ENCODE results near the gene EHD1. TPM values are rescaled to one million over a fixed set of nuclear protein-coding genes. Genes with fewer than 3 reads are reported as not detected.

The EHD1 gene
- total RNA-seq, 1 donor from 2014 or later, result 114 TPM

DNA sequence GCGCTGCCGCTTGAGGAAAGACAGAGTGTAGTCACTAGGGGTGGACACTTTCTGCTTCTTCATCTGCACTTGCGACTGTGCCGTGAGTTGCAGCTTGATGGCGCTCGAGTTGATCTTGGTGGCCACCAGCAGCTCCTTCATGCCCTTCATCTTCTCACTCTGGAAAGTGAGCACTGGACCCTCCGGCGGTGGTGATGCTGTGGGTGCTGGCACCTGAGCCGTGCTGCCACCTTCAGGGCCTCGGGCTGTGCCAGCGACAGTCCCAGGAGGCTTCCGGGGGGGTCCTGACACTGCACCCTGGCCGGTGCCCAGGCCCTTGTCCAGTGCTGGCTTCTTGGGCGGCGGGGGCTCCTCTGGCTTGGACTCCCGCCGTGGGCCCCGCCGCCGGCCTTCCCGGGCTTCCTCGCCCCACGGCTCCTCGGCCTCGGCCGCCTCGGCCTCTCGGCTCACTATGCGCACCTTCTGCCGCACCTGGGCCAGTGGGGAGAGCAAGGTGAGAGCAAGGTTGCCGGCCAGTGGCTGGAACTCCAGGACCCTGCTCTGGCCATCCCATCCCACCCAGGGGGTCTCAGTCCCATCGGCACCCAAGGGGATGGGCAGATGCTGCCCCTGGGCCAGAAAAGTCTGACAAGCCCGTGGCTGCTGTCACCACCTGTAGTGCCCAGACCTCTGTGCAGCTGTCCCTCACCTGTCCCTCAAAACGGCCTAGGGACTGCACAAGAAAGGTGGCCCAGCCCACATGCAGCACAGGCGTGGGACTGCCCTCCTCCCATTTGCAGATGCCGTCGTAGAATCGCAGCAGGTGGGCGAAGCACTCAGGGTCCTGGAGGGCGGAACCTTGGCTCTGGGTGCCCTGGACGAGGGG is 73.8 kb downstream of the EHD1 start:
- DNase-seq, result no peak
- TF ChIP-seq, protein P1, sequence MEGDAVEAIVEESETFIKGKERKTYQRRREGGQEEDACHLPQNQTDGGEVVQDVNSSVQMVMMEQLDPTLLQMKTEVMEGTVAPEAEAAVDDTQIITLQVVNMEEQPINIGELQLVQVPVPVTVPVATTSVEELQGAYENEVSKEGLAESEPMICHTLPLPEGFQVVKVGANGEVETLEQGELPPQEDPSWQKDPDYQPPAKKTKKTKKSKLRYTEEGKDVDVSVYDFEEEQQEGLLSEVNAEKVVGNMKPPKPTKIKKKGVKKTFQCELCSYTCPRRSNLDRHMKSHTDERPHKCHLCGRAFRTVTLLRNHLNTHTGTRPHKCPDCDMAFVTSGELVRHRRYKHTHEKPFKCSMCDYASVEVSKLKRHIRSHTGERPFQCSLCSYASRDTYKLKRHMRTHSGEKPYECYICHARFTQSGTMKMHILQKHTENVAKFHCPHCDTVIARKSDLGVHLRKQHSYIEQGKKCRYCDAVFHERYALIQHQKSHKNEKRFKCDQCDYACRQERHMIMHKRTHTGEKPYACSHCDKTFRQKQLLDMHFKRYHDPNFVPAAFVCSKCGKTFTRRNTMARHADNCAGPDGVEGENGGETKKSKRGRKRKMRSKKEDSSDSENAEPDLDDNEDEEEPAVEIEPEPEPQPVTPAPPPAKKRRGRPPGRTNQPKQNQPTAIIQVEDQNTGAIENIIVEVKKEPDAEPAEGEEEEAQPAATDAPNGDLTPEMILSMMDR (IDR thresholded peaks at IDR 0.05; ENCODE audit: partially characterized antibody, unreplicated experiment), result no peak
- Mint-ChIP-seq H3K4me1 (ENCODE audit: low read depth, unreplicated experiment) (peaks cover 9% of the 10 kb centered on the region), H3K36me3 (ENCODE audit: unreplicated experiment) (no peaks in the 10 kb centered on the region), H3K9me3 (ENCODE audit: unreplicated experiment) (peaks cover 8% of the 10 kb centered on the region), H3K4me3 (ENCODE audit: unreplicated experiment) (peak overlapping the region; percentile 94), H3K27ac (ENCODE audit: unreplicated experiment) (no peak overlapping the region), H3K27me3 (ENCODE audit: unreplicated experiment) (peaks cover 11% of the 10 kb centered on the region)

DNA sequence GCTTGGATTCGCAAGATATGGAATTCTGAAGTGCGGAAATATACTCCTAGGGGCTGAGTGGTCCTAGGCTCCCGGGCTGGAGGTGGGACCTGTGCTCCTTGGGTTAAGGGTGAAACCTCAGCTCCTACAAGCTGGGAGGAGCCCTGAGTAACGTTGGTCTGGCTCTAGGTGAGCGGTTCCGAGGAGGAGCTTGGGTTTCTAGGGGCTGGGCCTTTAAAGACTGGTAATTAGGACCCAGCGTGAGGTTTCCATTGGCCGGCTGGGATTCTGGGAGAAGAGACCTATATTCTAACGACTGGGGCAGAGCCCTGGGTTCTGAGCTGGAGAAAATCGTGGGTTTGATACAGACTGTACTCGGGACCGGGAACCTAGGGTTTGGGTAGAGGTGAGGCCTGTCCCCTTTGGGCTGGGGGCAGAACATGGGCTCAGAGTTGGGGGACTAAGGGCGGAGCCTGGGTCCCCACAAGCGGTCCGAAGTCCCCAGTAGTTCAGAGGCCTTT is 74.5 kb downstream of the EHD1 start:
- H3K4me1 Mint-ChIP-seq (ENCODE audit: low read depth, unreplicated experiment), result peaks cover 7% of the 10 kb centered on the region
- no peaks in the 10 kb centered on the region for H3K36me3 Mint-ChIP-seq (ENCODE audit: unreplicated experiment)
- peak overlapping the region; percentile 94 for H3K4me3 Mint-ChIP-seq (ENCODE audit: unreplicated experiment)
- peaks cover 6% of the 10 kb centered on the region for H3K9me3 Mint-ChIP-seq (ENCODE audit: unreplicated experiment)
- TF ChIP-seq, protein P1 (IDR thresholded peaks at IDR 0.05; ENCODE audit: partially characterized antibody, unreplicated experiment), result no peak
- H3K27me3 Mint-ChIP-seq (ENCODE audit: unreplicated experiment), result peaks cover 12% of the 10 kb centered on the region
- H3K27ac Mint-ChIP-seq (ENCODE audit: unreplicated experiment), result peak overlapping the region; percentile 85
- no peak for DNase-seq

DNA sequence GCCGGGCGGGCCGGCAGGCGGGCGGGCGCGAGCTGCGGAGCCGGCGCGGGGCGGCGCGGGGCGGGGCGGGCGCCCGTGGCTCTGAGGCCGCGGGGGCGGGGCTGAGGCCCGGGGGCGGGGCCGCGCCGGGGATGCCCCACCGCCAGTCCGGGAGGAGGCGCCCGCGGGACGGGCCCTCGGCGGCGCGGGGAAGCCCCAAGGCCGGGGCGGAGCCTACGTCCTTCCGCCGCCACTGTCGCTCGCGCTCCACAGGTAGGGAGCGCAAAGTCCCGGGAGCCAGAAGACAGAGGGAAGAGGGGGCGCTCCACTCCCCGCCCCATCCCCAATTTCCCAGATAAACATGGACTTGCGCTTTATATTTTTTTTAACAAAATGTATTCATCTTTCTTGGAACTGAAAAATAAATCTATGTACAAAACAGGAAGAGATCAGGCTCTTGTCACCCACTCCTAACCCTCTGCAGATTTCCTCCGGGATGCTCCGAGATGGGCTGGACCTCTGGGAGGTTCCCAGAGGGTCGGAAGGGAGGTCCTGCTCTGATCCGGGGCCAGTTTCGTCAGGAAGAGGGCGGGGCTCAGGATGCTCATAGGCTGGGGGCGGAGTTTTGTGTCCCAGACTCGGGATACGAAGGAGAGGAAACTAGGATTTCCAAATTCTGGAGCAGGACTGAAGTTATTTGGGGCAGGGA is 75.1 kb downstream of the EHD1 start, which contains the start of gene MAP4K2:
Gene MAP4K2 (minus strand): TSS at position 57 of the 688 bp plus-strand sequence. CDS start 65 bp downstream, outside the sequence.
- Mint-ChIP-seq H3K36me3 (ENCODE audit: unreplicated experiment) (no peaks in the 10 kb centered on the region), H3K4me1 (ENCODE audit: low read depth, unreplicated experiment) (peaks cover 7% of the 10 kb centered on the region), H3K27me3 (ENCODE audit: unreplicated experiment) (peaks cover 17% of the 10 kb centered on the region), H3K9me3 (ENCODE audit: unreplicated experiment) (peaks cover 6% of the 10 kb centered on the region), H3K27ac (ENCODE audit: unreplicated experiment) (peak within 1 kb of the TSS; percentile 85), H3K4me3 (ENCODE audit: unreplicated experiment) (peak within 1 kb of the TSS; percentile 94)
- TF ChIP-seq, protein P1 (IDR thresholded peaks at IDR 0.05; ENCODE audit: partially characterized antibody, unreplicated experiment), result no peak
- DNase-seq, result peak; percentile 87

DNA sequence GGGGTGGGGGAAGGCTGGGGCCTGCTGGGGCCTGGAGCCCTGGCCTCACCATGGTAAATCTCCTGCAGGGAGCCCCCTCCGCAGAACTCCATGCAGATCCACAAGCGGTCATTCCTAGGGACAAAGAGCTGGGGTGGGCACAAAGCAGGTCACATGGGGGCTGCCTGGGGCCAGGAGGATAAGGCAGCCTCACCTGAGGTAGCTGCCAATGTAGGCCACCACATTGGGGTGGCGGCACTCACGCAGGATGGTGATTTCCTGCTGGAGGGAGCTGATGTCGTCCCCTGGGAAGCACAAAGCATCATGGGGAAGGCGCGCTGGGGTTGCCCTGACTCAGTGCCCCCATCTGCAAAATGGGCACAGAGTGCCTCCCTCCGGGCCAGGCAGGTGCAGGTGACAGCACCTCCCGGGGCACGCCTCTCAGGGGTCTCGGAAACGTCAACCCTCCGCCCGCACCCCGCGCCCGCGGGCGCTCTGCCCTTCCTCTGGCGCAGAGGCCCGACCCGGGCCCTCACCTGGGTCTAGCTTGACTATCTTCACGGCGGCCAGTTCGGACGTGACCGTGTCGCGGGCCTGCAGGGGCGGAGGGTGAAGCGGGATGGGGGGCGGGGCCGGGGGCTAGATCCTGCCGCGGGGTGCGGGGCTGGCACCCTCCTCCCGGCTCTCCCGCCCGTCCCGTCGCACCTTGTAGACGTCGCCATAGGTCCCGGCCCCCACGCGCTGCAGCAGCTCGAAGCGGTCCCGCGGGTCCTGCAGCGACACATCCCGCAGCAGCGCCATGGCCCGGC is 75.9 kb downstream of the EHD1 start:
- no peak for DNase-seq
- Mint-ChIP-seq H3K27ac (ENCODE audit: unreplicated experiment) (no peak overlapping the region), H3K27me3 (ENCODE audit: unreplicated experiment) (peaks cover 17% of the 10 kb centered on the region), H3K36me3 (ENCODE audit: unreplicated experiment) (no peaks in the 10 kb centered on the region), H3K9me3 (ENCODE audit: unreplicated experiment) (peaks cover 6% of the 10 kb centered on the region), H3K4me1 (ENCODE audit: low read depth, unreplicated experiment) (peaks cover 7% of the 10 kb centered on the region), H3K4me3 (ENCODE audit: unreplicated experiment) (peak overlapping the region; percentile 42)
- TF ChIP-seq, protein P1 (IDR thresholded peaks at IDR 0.05; ENCODE audit: partially characterized antibody, unreplicated experiment), result no peak

Small RNA genes within 50 kb of the gene (microRNA-seq; reads per million reads assigned to microRNA genes)
- 0.41 reads per million for gene MIR6749 (ENCODE audit: unreplicated experiment)
- 5.7 reads per million, percentile 35 among the genes with 10 or more reads in this experiment for gene MIR6750 (ENCODE audit: unreplicated experiment)

Other genes with a start within 250 kb of the EHD1 start
- 50.4 TPM for gene NRXN2, start 155.4 kb downstream of the EHD1 start, total RNA-seq (ENCODE audit: unreplicated experiment)
- gene RASGRP2, start 134.5 kb downstream of the EHD1 start, total RNA-seq (ENCODE audit: unreplicated experiment), result 2.9 TPM
- 5.5 TPM for gene PYGM, start 118.6 kb downstream of the EHD1 start, total RNA-seq (ENCODE audit: unreplicated experiment)
- gene SF1, start 100.1 kb downstream of the EHD1 start, total RNA-seq (ENCODE audit: unreplicated experiment), result 415 TPM
- 15.9 TPM for gene MAP4K2, start 75.4 kb downstream of the EHD1 start, total RNA-seq (ENCODE audit: unreplicated experiment)
- 39.7 TPM for gene MEN1, start 68.1 kb downstream of the EHD1 start, total RNA-seq (ENCODE audit: unreplicated experiment)
- gene CDC42BPG, start 34.0 kb downstream of the EHD1 start, total RNA-seq (ENCODE audit: unreplicated experiment), result 2.3 TPM
- gene ATG2A, start 38.6 kb upstream of the EHD1 start, total RNA-seq (ENCODE audit: unreplicated experiment), result 25.9 TPM
- 148 TPM for gene PPP2R5B, start 46.1 kb upstream of the EHD1 start, total RNA-seq (ENCODE audit: unreplicated experiment)
- not detected for gene GPHA2, start 57.3 kb upstream of the EHD1 start, total RNA-seq (ENCODE audit: unreplicated experiment)
- not detected for gene MAJIN, start 93.5 kb upstream of the EHD1 start, total RNA-seq (ENCODE audit: unreplicated experiment)
- gene BATF2, start 118.3 kb upstream of the EHD1 start, total RNA-seq (ENCODE audit: unreplicated experiment), result not detected
- gene ARL2, start 135.5 kb upstream of the EHD1 start, total RNA-seq (ENCODE audit: unreplicated experiment), result 68.4 TPM
- 40.4 TPM for gene SNX15, start 148.8 kb upstream of the EHD1 start, total RNA-seq (ENCODE audit: unreplicated experiment)
- 14.4 TPM for gene SAC3D1, start 162.6 kb upstream of the EHD1 start, total RNA-seq (ENCODE audit: unreplicated experiment)
- gene NAALADL1, start 179.9 kb upstream of the EHD1 start, total RNA-seq (ENCODE audit: unreplicated experiment), result 1.6 TPM
- gene CDCA5, start 205.4 kb upstream of the EHD1 start, total RNA-seq (ENCODE audit: unreplicated experiment), result 7.7 TPM
- 33.9 TPM for gene ZFPL1, start 205.6 kb upstream of the EHD1 start, total RNA-seq (ENCODE audit: unreplicated experiment)
- gene VPS51, start 217.6 kb upstream of the EHD1 start, total RNA-seq (ENCODE audit: unreplicated experiment), result 105 TPM
- 241 TPM for gene TM7SF2, start 233.3 kb upstream of the EHD1 start, total RNA-seq (ENCODE audit: unreplicated experiment)
- 4.1 TPM for gene ZNHIT2, start 239.1 kb upstream of the EHD1 start, total RNA-seq (ENCODE audit: unreplicated experiment)
- gene FAU, start 243.5 kb upstream of the EHD1 start, total RNA-seq (ENCODE audit: unreplicated experiment), result 560 TPM
- 32.9 TPM for gene MRPL49, start 243.7 kb upstream of the EHD1 start, total RNA-seq (ENCODE audit: unreplicated experiment)